ENCODE results near the gene MAPK13.

- TF ChIP-seq, protein P1, sequence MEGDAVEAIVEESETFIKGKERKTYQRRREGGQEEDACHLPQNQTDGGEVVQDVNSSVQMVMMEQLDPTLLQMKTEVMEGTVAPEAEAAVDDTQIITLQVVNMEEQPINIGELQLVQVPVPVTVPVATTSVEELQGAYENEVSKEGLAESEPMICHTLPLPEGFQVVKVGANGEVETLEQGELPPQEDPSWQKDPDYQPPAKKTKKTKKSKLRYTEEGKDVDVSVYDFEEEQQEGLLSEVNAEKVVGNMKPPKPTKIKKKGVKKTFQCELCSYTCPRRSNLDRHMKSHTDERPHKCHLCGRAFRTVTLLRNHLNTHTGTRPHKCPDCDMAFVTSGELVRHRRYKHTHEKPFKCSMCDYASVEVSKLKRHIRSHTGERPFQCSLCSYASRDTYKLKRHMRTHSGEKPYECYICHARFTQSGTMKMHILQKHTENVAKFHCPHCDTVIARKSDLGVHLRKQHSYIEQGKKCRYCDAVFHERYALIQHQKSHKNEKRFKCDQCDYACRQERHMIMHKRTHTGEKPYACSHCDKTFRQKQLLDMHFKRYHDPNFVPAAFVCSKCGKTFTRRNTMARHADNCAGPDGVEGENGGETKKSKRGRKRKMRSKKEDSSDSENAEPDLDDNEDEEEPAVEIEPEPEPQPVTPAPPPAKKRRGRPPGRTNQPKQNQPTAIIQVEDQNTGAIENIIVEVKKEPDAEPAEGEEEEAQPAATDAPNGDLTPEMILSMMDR (conservative IDR thresholded peaks at IDR 0.05), result no peak
- no peak for TF ChIP-seq ZFX (IDR thresholded peaks at IDR 0.05)
Measured at GRCh38 chr6:36171573-36171972, 41.3 kb downstream of the MAPK13 start.

Data from C4-2B (cell line).